ENCODE measurements around the gene TMEFF2.

Gene TMEFF2

GRCh38 chr2:191954451-191954850 is 240.3 kb downstream of the TMEFF2 start:
- DNase-seq = no peak

- DNase-seq = no peak
Observed at GRCh38 chr2:191952515-191953270, 242.0 kb downstream of the TMEFF2 start.

GRCh38 chr2:191951832-191952231 is 242.9 kb downstream of the TMEFF2 start:
- DNase-seq = no peak

- no peak for DNase-seq
Observed at GRCh38 chr2:191951376-191951775, 243.4 kb downstream of the TMEFF2 start.

GRCh38 chr2:191950132-191950874 is 244.4 kb downstream of the TMEFF2 start:
- no peak for DNase-seq

- DNase-seq = no peak
Observed at GRCh38 chr2:191947235-191947634, 247.5 kb downstream of the TMEFF2 start.

GRCh38 chr2:191946471-191947182 is 248.1 kb downstream of the TMEFF2 start:
- DNase-seq = no peak

GRCh38 chr2:191945623-191946022 is 249.1 kb downstream of the TMEFF2 start:
- no peak for DNase-seq

- no peak for DNase-seq
Observed at GRCh38 chr2:191942739-191943103, 252.0 kb downstream of the TMEFF2 start.

GRCh38 chr2:191942090-191942738 is 252.5 kb downstream of the TMEFF2 start:
- no peak for DNase-seq

- DNase-seq = no peak
Observed at GRCh38 chr2:191941376-191941929, 253.3 kb downstream of the TMEFF2 start.

- DNase-seq = no peak
Observed at GRCh38 chr2:191938779-191939178, 256.0 kb downstream of the TMEFF2 start.

GRCh38 chr2:191936882-191937405 is 257.8 kb downstream of the TMEFF2 start:
- no peak for DNase-seq

- DNase-seq = no peak
Observed at GRCh38 chr2:191935247-191935646, 259.5 kb downstream of the TMEFF2 start.

- DNase-seq = no peak
Observed at GRCh38 chr2:191933307-191934105, 261.2 kb downstream of the TMEFF2 start.

- no peak for DNase-seq
Observed at GRCh38 chr2:191932286-191932685, 262.4 kb downstream of the TMEFF2 start.

GRCh38 chr2:191931329-191931728 is 263.4 kb downstream of the TMEFF2 start:
- DNase-seq = no peak

- no peak for DNase-seq
Observed at GRCh38 chr2:191930205-191930604, 264.5 kb downstream of the TMEFF2 start.

- DNase-seq = no peak
Observed at GRCh38 chr2:191929288-191929687, 265.4 kb downstream of the TMEFF2 start.

GRCh38 chr2:191927991-191928390 is 266.7 kb downstream of the TMEFF2 start:
- no peak for DNase-seq

GRCh38 chr2:191927319-191927867 is 267.3 kb downstream of the TMEFF2 start:
- DNase-seq = no peak

Data from activated CD4-positive, alpha-beta T cell treated with anti-CD3 and anti-CD28 coated beads for 4 hours (primary cell).